Superior temporal gyrus (tissue), 1 donor: ENCODE results near the gene SLC45A1.
"Not testable (repeated sequence)": the region's sequence is repeated elsewhere in the genome, so short reads cannot be mapped to it uniquely, and the experiment has no call there.

ENCODE experiments used
- DNase-seq: peaks from one replicate; pipeline ENCODE4 v3.0.0-alpha.2; 2016; ENCODE audit errors: extremely low spot score

Gene SLC45A1

DNA sequence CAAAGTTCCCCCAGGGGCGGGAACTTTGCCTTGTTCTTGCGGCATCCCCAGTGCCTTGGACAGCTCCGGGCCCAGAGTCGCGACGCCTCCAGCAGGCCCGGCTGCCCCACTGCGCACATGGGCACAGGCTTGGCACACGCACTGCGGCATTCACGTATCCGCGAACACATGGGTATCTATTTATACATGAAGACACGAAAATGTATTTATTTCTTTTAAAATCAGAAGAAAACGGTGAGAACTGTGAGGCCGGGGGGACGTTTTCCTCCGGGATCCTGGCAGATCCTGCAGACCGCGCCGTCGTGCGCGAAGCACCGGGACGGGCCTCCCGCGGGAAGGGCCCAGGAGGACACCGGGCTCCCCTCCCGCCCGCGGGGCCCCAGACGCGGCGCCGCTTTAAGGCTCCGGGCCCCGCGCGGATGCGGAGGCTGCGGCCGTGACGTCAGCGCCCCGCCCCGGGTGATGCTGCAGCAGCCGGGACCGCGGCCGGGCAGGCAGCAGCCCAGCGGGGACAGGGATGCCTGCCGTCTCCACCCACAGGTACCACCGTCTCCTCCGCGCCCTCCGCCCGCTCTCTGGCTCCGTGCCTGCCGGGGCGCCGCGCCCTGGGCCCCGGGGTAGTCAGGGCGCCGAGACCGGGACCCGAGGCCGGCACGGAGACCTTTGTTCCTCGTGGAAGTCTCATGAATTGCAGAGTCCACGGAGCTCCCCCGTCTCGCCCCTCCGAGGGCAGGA lies at the start of gene SLC45A1:
SLC45A1 (plus strand) TSS at position 468 of the 735 bp plus-strand sequence. CDS start 6,216 bp downstream, outside the sequence.
- DNase-seq = peak; percentile 77

DNA sequence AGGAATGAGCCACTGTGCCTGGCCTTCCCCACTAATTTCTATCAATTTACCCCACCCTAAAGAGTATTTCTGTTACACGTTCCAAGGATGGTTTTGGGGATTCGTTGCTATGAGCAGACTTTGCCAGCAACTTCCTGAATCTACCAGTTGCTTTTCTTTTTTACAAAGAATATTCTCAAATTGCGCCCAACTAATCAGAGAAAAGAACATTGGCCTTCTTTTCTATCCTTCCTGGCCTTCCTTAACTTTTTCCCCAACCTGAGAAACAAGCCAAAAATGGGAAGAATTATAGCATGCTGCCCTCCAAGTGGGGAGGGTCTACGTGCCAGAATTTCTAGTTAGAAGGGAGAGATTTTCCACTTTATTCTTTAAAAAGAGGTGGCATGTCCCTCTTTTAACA lies 44.9 kb upstream of the SLC45A1 start:
- DNase-seq = no peak

DNA sequence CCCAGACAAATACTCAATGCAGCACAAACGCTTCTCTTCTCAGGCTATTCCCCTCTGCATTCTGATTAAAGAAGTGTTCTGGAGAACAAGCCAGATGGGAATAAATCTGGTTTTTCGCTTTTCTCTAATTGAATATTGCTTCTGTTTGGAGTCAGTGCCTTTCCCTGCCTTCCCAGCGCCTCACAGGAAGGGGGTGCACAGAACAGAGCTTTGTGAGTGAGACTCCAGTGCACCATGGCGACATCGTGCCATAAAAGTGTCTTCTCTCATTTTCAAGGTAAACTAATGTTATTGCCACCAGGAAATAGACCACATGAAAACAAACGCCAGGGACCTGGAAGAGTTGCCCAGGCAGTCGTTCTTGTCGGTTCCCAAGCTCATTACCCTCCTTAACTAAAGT lies 43.6 kb upstream of the SLC45A1 start:
- DNase-seq = no peak

DNA sequence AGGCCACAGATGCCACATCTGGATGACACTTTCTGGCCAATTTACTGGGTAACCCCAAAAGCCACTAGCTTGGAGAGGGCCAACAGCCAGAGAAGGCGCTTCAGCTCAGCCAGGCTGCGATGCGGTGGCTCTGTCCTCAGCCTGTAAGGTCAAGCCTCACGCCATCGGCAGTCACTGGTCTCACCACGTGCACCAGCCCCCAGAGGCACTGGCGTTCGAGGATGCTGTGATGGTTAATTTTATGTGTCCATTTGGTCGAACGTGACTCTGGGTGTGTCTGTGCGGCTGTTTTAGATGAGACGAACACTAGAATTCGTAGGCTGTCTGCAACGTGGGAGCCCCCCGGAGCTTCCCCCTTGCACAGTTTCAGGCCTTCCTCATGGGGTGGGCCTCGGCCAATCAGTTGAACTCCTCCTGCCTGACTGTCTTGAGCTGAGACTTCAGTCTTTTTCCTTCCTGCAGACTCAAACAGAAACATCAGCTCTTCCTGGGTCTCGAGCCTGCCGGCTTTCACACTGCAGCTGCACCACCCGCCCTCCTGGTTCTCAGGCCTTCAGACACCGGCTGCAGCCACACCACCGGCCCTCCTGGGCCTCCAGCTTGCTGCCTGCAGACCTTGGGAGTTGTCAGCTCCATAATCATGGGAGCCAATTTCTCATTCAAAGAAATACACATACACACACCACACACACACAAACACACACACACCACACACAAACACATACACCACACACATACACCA lies 41.6 kb upstream of the SLC45A1 start:
- DNase-seq = no peak

DNA sequence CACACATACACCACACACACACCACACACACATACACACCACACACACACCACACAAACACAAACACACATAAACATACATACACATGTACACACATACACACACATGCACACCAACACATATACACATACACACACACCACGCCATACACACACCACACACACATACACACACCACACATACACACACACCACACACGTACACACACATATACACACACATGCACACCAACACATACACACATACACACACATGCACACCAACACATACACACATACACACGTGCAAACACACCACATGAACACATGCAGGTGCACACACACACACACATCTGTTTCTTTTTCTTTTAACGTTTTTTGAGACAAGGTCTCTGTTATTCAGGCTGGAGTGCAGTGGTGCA lies 41.0 kb upstream of the SLC45A1 start:
- DNase-seq = no peak

DNA sequence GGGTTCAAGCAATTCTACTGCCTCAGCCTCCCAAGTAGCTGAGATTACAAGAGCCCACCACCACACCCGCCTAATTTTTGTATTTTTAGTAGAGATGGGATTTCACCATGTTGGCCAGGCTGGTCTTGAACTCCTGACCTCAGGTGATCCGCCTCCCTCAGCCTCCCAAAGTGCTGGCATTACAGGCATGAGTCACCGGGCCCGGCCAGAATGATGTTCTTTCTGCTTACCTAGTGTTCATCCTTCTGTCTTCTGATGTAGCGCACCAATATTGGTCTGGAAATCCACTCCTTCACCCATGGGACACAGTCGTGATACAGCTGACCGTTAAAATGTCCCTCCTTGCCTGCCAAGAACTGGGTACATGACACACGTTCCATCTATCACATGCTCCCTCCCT lies 39.2 kb upstream of the SLC45A1 start:
- DNase-seq = not testable (repeated sequence)

DNA sequence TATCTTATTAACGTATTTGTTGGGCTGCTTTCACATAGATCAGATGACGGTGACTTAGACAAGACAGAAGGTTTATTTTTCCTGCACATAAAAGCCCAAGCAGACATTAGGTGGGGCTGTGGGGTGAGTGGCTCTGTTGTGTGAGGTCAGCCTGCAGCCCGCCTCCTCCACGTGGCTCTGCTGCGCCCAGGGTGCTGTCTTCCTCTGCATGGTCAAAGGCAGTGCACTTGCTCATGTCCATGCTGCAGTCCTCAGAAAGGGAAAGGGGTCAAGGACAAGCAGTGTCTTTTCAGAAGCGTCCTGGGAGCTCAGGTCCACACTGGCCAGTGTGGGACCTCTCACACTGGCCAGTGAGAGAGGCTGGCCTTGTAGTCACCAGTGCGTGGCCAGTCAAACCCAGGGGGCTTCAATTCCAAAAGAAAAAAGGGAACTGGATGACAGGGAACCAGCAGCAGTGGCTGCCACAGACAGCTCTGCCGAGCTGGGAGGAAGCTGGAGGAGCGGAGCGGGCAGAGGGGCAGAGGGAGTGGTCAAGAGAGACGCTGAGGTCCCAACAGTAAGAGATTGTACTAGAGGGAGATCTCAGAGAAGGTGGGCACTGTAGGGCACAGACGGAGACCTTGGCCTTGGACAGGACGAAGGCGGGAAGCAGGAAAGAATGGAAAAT lies 35.9 kb upstream of the SLC45A1 start:
- no peak for DNase-seq

DNA sequence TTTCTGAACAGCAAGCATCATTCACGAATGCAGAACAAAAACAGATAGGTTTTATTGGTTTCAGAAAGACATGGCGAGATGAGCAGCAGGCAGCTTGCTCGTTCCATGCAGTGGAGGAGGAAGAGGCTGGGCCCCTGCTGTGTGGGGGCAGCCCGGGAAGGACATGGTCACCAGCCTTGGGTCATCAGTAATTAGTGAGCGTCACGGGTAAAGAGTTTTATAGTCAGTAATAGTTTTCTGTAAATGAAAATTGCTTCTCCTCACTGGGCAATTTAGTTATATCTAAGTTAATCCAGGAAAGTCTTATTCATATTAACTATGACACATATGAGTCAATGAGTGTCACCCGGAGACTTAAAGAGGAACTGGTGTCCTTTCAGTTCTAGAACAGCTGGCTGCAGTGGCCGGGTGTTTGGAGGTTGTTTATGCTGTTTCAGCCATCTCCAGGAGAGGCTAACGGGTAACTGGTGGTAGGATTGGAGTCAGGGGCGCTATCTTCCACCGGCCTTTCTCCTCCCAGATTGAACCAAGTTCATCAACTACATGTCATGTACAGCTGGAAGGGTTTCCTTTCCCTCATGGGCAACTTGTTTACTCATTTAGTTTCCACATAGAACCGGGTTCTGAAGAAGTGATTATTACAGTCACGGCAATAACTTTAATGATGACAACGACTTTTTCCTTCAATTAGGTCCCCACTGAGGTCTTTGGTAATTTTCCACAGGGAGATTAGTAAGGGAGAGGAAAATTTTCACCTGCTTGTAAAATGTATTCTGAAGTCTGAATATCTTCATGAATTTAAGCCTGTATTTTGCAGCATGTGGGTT lies 34.6 kb upstream of the SLC45A1 start:
- DNase-seq = no peak

DNA sequence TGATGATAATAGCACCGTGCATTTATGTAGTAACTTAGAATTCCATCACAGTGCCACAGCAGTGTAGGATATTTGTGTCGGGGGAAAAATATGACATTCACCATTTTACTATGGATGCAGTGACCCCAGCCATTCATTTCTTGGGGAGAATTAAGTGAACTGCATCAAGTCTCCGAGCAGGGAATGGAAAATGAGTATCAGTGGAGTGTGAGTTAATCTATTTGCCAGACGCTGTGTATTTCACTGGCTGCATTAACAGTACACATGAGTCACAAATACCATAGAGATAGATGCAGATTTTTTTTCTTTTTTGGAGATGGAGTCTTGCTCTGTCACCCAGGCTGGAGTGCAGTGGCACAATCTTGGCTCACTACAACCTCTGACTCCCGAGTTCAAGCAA lies 33.8 kb upstream of the SLC45A1 start:
- no peak for DNase-seq

DNA sequence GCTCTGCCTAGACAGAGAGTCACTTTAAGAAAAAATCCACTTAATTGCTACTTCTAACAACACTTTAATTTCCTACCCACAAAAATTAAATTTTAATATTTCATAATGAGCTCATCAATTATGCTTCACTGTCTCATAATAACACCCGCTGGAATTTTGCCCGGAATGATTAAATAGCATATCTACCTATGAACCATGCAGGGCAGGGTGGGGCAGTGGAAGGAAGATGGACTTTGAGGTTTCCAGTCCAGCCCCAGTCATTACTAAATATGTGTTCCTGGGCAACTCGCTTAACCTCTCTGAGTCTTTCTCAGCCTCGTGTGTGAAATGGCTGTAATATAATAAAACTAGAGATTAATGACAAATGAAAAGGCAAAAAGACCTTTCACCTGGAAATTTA lies 32.8 kb upstream of the SLC45A1 start:
- DNase-seq = no peak

DNA sequence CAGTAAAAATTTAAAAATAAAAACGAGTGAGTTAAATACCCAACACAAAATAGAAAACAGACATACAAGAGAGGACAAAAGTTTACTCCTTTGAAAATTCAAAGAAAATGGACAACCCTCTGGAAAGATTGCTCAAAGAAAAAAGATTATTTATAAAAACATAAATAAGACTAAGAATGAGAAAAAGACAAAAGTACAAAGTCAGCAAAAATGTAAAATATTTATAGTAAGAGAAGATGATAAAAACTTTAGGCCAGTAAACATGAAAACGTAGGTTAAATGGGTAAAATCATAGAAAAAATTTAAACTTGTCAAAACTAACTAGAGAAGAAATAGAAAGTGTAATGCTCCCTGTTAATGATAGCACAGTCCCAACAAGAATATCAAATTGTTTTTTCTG lies 31.9 kb upstream of the SLC45A1 start:
- no peak for DNase-seq

DNA sequence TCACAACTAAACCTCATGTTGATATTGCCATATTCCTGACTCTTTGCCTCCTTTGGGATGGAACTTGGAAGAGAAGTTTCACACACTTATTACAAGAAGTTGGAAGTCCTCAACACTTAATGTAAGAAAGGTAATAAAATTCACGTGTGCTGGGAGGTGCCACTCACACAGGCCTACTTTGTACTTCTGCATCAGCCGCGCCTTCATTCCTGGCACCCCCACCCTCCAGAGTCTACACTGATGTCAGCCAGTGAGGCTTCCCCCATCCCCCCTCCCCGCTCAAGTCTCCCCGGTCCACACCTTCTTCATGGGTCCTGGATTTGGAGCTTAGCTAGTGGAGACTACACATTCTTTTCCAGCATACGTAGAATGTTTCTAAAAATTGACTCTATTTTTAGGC lies 24.8 kb upstream of the SLC45A1 start:
- DNase-seq = no peak

DNA sequence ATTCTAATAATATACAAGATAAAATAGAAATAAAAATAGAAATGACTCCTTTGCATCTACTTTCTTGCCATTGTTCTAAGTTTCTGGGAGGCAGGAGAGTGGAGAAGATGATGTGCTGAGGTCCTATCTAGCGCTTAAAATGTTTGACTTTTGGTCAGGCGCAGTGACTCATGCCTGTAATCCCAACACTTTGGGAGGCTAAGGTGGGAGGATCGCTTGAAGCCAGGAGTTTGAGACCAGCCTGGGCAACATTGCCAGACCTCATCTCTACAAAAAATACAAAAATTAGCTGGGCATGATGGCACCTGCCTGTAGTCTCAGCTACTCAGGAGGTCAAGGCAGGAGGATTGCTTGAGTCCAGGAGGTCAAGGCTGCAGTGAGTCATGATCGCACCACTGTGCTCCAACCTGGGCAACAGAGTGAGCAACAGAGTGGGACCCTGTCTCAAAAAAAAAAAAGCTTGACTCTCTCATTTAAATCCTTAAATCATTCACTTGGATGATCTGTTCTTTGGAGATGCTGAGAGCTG lies 24.2 kb upstream of the SLC45A1 start:
- no peak for DNase-seq

DNA sequence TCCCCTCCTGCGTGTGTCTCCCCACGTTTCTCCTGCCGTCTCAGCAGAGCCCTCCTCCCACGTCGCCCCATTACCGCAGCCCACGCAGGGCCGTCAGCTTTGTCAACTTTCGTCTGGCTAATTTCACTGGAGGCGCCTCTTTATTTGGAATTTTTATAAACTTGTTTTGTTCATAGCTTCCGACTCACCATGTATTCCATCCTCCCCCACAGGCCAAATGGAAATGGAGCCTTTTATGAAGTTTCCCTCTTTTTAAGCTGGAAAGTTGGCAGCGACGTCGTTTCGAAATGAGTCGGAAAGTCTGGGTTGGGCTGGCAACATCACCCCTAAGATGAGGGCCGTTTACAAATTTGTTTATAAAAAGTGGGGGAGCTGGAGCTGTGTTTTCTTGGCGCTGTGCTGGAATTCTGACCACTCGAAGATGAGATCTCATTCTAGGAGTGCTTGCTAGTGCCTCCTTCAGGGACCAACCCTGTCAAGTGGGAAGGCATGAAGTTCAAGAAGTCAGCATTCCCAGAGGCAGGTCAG lies 23.7 kb upstream of the SLC45A1 start:
- DNase-seq = no peak

DNA sequence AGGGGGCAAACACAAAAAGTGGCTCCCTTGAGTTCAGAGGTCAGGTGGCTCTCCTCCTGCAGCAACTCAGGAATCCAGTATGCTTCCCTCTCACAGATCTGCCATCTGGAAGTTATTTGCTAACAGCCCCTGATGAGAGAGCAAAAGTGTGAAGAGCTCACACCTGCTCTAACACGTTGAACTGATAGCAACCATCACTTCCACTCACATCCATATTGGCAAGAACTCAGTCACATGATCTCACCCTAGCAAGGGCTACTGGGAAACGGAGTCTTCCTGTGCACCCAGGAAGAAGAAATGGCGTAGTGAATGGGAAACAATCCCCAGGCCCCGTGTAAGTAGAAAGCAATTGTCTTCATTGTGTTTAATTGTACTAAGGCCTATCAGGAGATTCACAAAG lies 20.7 kb upstream of the SLC45A1 start:
- DNase-seq = no peak

DNA sequence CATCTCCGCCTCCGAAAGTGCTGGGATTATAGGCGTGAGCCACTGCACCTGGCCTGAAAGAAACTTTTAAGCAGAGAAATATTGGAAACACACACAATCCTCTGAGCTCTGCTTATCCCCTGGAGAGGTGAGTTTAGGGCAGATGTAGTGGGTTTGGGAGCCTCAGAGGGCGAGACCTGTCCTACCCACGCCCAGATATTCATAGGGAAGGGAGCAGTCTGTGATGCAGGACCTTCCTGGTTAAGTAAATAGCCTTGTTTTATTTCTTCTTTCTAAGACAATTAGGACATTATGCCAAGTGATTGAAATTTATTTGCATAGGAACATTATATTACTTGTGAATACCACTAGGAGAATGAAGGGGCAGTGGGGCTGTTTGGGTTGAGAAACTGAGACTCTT lies 18.0 kb upstream of the SLC45A1 start:
- no peak for DNase-seq

DNA sequence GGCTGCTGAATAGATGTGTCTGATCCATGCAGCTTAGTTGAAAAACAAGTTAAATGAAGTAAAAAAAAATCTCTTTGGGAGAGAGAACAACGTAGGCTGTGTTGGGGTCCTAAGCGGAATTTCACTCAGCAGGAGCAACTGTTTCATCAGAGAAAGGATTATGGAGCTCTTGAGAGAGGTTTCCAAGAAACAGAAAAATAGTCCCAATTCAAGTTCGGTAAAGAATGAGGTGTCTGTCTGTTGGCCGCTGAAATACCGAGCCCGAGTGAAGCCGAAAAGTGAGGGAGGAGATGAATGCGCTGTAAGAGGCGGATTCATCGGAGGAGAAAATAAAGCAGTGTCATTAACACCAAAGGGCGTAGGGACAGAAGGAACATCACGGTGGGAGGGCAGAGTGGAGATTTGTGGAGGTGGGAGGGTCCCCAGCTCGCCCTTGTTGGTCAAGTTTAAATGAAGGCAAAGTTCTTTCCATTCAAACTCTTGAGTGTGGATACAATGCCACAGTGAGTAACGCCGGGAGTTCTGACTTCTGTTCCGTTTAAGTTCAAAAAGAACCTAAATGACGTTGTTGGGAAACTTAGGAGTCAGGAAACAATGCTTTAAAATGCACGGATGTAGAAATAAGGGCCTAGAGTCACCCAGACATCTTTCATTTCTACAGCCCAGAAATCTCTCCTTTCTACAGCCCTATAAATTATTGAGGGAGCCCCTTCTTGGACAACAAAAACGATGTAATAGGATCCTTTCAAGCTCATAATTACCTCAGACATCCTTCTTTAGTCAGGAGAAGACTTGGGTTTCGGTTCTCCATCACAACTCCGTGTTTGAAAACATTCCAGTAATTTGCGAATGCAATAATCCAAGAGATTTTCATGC lies 15.6 kb upstream of the SLC45A1 start:
- DNase-seq = no peak

DNA sequence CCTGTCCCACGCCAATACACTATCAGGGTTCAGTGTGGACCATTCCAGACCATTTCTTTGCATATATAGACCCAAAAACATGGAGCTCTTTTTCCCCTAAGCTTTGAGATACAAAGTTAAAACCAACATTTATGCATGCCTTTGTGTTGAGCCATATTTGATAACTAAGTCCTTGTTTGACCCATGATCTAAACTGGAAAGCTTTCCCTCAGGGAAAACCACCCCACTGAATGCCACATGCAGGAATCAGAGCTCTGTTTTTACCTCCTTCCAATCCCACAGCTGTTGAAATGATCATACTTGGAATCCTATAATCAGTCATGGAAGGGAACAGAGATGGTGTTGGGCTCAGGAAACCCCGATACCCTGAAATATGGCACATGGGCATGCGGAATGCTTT lies 14.8 kb upstream of the SLC45A1 start:
- DNase-seq = no peak

DNA sequence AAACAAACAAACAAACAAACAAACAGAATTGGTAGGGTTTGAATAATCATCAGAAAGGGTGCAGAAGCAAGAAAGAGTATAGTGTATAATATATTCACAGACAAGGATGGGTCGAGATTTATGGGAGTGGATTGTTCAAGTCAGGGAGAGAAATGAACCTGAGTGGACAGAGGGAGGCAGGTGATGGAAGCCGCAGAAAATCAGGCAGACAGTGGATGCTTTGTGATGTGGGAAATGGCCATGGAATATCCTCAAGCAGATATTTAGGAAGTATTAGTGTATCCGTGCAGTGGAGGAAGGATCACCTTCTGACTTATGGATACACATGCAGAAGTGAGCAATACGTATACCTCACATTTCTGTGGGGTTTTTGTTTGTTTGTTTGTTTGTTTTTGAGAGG lies 14.0 kb upstream of the SLC45A1 start:
- DNase-seq = no peak

DNA sequence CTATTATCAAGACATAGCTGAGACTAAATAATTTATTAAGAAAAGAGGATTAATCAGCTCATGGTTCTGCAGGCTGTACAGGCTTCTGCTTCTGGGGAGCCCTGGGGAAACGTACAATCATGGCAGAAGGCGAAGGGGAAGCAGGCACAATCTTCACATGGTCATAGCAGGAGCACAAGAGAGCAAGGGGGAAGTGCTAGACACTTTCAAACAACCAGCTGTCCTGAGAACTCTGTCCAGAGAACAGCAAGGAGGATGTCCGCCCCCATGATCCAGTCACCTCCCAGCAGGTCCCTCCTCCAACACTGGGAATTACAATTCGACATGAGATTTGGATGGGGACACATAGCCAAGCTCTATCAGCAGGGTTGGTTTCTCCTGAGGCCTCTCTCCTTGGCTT lies 10.3 kb upstream of the SLC45A1 start:
- no peak for DNase-seq
